ENCODE measurements around the gene EIF5A. TPM values are rescaled to one million over a fixed set of nuclear protein-coding genes. Genes with fewer than 3 reads are reported as not detected.

The EIF5A gene
- total and polyA plus RNA-seq, 2 of the 8 experiments (the other 6 are each of a cell fraction or from before 2014, with no cell fraction given), result 717 to 1,172 TPM

GRCh38 chr17:7355573-7355972 lies 48.1 kb downstream of the EIF5A start (continued):
- TF ChIP-seq USF2 (IDR thresholded peaks at IDR 0.05; ENCODE audit: low read length), result no peak

Data from H1 (cell line).